Activated naive CD4-positive, alpha-beta T cell treated with anti-CD3 and anti-CD28 coated beads, Interleukin-2, amount 50 U/mL, for 24 hours (primary cell): Measurements from ENCODE around the gene STAT4.

Source experiments
- H3K27ac Mint-ChIP-seq: one replicate; pipeline ENCODE4 v1.8.0; 2021; ENCODE audit warnings: mild to moderate bottlenecking, mixed read lengths
- H3K27me3 Mint-ChIP-seq: one replicate; pipeline ENCODE4 v1.8.0; 2021; ENCODE audit warnings: mixed read lengths
- H3K36me3 Mint-ChIP-seq: one replicate; pipeline ENCODE4 v1.8.0; 2021; ENCODE audit warnings: mixed read lengths
- H3K4me1 Mint-ChIP-seq: one replicate; pipeline ENCODE4 v1.8.0; 2021; ENCODE audit warnings: mixed read lengths
- H3K4me3 Mint-ChIP-seq: one replicate; pipeline ENCODE4 v1.8.0; 2021; ENCODE audit warnings: mild to moderate bottlenecking, mixed read lengths
- H3K9me3 Mint-ChIP-seq: one replicate; pipeline ENCODE4 v1.8.0; 2021; ENCODE audit warnings: mixed read lengths

STAT4 gene

DNA sequence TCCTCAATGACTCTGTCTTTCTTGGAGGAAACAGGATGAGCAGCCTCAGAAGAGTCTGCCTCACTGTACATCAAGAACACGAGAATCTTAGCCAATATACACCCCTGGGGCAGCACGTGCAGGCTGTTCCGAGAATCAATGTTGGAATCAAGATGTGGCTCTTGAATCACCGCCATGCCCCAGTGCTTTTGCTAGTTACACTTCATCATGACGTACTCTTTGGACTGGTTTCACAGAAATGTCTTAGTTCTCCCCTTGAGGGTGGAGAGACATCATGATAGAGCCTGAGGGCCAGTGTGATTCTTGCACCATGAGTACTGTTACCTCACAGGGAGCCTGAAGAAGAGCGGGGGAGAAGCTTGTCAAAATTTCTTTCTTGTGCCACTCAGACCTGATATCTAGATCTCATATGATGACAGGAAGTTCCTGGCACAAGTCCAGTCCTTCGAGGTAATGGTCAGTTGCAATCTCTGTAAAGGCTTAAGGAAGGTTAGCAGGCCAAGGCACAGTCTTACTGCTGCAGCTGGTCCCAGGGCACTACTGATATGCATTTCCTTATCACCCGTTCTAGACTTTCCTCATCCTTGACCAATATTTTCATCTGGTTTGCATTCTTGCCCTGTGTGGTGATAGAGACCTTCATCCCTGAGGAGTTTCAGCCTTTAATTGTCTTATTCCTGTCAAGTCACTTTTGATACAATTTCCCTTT, 28.2 kb upstream of the STAT4 start:
- H3K9me3 Mint-ChIP-seq, result no peaks in the 10 kb centered on the region
- H3K4me3 Mint-ChIP-seq, result no peak overlapping the region
- H3K27ac Mint-ChIP-seq, result no peak overlapping the region
- no peaks in the 10 kb centered on the region for H3K36me3 Mint-ChIP-seq
- H3K27me3 Mint-ChIP-seq, result no peaks in the 10 kb centered on the region
- H3K4me1 Mint-ChIP-seq, result peaks cover 23% of the 10 kb centered on the region

DNA sequence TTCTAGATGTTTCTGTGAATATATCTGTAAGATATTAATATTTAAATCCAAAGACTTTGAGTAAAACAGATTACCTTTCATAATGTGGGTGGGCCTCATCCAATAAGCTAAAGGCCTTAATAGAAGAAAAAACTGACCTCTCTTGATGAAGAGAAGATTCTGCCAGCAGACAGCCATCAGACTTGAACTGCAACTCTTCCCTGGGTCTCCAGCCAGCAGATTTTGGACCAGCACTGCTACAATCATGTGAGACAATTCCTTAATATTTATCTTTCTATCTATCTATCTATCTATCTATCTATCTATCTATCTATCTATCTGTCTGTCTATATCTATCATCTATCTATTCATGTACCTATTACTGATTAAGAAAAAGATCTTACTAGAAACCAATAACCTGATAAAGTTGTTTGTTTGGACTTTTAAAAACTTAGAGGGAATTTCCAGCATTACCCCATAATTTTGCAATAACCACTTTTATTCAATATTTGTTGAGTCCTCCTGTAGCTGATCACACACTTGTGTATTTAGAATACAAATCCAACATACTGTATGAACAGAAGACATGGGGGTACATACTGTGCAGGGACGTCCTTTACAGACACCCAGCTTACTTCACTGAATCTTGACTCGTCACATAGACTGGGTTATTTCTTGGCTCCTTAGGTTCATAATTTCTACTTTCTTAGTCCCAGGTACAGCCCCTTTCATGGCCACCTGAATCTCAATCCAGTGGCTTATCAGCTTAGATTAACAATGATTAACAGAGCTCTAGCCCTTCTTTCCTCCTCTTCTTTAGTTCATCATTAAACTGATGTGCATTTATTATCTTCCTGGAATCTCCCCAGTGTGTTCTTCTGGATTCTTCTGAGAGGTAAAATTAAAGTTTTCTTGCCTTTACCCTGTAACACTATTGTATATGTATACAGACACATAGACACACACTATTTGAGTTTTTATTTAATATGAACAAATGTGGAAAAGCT, 27.2 kb upstream of the STAT4 start:
- H3K9me3 Mint-ChIP-seq, result no peaks in the 10 kb centered on the region
- H3K27me3 Mint-ChIP-seq, result no peaks in the 10 kb centered on the region
- H3K4me3 Mint-ChIP-seq, result no peak overlapping the region
- no peaks in the 10 kb centered on the region for H3K36me3 Mint-ChIP-seq
- H3K27ac Mint-ChIP-seq, result no peak overlapping the region
- peaks cover 28% of the 10 kb centered on the region for H3K4me1 Mint-ChIP-seq

DNA sequence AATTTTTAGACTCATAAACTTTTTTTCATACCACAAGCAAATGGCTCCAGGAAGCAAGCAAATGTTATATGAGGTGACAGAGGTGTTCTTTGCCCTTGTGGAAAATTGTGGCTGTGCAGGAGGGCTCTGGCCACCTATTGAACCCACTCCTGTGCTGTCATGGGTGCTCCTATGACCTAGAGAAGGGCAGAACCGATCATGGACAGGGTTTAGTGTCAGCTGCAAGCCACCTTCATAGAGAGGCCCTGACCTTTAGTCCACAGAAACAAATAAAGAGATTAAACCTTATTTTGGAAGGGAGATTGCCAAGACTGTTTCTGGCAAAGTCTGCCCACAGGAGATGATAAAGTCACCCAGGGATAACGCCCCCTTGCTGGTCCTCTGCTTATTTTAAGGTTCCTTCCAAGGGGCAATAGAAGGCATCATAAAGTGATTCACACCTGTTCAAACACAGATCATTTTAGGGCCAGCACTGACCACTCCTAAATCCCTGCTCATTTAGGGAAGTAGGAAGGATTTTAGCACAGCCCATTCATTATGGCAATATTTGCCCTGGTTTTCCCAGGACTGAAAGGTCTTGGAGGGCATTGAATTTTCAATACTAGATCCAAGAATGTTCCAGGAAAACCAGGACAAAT, 26.1 kb upstream of the STAT4 start:
- H3K4me1 Mint-ChIP-seq, result peaks cover 39% of the 10 kb centered on the region
- H3K27ac Mint-ChIP-seq, result no peak overlapping the region
- H3K4me3 Mint-ChIP-seq, result no peak overlapping the region
- H3K27me3 Mint-ChIP-seq, result no peaks in the 10 kb centered on the region
- H3K36me3 Mint-ChIP-seq, result no peaks in the 10 kb centered on the region
- no peaks in the 10 kb centered on the region for H3K9me3 Mint-ChIP-seq

DNA sequence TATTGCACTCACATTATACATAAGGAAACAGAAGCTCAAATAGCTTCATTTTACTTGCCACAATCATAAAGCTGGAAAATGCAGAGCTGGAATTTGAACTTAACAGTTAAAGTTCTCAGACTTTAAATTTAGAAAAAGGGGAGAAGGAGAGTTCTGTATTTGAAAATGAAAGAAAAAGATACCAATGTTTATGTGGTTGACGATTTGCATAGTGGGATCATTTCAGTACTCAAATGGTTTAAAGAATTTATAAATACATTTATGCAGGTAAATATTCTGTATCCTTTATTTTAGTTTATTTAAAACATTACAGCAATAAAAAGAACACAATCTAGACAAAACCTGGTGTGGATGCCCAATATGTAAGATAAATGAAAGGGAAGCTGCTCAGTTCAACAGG, 25.5 kb upstream of the STAT4 start:
- no peak overlapping the region for H3K4me3 Mint-ChIP-seq
- no peak overlapping the region for H3K27ac Mint-ChIP-seq
- H3K36me3 Mint-ChIP-seq, result no peaks in the 10 kb centered on the region
- no peaks in the 10 kb centered on the region for H3K27me3 Mint-ChIP-seq
- no peaks in the 10 kb centered on the region for H3K9me3 Mint-ChIP-seq
- H3K4me1 Mint-ChIP-seq, result peaks cover 45% of the 10 kb centered on the region

DNA sequence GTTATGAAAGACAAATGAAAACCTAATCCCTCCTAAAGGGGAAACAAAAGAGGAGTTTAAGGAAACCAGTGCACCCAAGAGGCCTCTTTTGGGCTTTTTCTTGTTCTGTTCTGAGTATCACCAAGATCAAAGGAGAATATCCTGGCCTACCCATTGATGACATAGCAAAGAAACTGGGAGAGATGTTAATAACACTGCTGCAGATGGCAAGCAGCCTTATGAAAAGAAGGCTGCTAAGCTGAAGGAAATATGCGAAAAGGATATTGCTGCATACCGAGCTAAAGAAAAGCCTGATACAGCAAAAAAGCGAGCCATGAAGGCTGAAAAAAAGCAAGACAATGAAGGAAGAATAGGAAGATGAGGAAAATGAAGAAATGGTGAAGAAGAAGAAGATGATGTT, 23.6 kb upstream of the STAT4 start:
- no peaks in the 10 kb centered on the region for H3K9me3 Mint-ChIP-seq
- no peak overlapping the region for H3K27ac Mint-ChIP-seq
- no peak overlapping the region for H3K4me3 Mint-ChIP-seq
- no peaks in the 10 kb centered on the region for H3K27me3 Mint-ChIP-seq
- peaks cover 61% of the 10 kb centered on the region for H3K4me1 Mint-ChIP-seq
- H3K36me3 Mint-ChIP-seq, result no peaks in the 10 kb centered on the region

DNA sequence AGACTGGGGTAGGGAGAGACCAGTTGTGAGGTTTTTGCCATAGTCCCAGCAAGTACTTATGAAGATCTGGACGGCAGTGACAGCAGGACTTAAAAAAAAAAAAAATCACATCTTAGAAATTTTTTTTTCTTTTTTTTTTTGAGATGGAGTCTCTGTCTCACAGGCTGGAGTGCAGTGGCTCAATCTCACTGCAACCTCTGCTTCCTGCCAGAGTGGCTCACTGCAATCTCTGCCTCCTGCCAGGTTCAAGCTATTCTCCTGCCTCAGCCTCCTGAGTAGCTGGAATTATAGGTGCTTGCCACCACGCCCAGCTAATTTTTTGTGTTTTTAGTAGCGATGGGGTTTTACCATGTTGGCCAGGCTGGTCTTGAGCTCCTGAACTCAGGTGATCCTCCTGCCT, 22.4 kb upstream of the STAT4 start:
- Mint-ChIP-seq H3K27ac (no peak overlapping the region), H3K4me1 (peaks cover 67% of the 10 kb centered on the region), H3K9me3 (no peaks in the 10 kb centered on the region), H3K4me3 (no peak overlapping the region), H3K36me3 (no peaks in the 10 kb centered on the region), H3K27me3 (no peaks in the 10 kb centered on the region)

DNA sequence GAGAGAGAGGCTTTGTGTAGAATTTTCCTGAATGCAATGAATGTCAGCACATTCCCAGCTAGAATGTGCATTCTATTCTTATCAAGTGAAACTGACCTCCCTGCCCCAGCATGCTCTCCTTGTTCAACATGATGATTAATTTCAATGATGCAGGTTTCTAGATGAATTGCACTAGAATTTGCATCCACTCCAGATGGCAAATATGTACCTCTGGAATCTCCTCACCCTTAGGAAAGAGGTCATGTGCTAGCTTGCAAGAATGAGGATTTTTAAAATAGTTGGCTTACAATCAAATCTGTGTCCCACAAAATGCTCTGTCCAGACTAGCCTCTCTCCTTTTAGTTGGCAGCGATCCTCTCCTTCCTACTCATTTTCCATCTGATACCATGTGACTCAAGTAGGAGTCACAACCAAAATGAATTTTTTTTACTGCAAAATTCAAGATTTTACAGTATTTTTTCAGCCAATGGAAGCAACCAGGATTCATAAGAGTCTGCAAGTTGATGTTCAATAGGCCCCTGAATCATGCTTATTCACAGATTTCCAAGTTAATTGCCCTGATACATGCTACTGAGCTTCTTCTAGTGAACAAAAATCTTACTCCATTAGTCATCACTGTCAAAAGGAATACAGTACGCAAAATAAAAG, 21.0 kb upstream of the STAT4 start:
- Mint-ChIP-seq H3K9me3 (no peaks in the 10 kb centered on the region), H3K27ac (peak overlapping the region; percentile 93), H3K4me1 (peaks cover 76% of the 10 kb centered on the region)

DNA sequence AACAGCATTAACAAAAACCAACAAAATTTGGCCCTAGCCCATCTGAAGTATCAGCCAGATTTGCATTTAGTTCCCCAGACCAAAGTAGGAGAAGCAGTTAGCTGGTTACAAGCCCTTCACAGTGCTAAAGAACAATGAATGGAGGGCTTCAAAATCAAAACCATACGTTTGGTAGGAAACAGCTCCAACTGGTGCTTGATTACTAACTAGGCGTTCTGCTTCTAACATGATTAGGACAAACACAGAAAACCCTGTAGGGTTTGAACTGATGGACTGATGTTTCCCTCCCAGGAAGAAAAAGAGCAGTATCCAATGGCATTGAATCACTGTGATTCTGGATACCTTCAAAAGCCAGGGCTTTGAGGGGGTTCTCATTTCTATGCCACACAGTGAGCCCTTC, 20.5 kb upstream of the STAT4 start:
- Mint-ChIP-seq H3K9me3 (no peaks in the 10 kb centered on the region), H3K4me3 (peak overlapping the region; percentile 37), H3K27ac (peak overlapping the region; percentile 96), H3K4me1 (peaks cover 70% of the 10 kb centered on the region), H3K36me3 (no peaks in the 10 kb centered on the region), H3K27me3 (no peaks in the 10 kb centered on the region)

More for the DNA sequence above, 21.0 kb upstream of the STAT4 start:
- Mint-ChIP-seq H3K36me3 (no peaks in the 10 kb centered on the region), H3K4me3 (peak overlapping the region; percentile 43), H3K27me3 (no peaks in the 10 kb centered on the region)

DNA sequence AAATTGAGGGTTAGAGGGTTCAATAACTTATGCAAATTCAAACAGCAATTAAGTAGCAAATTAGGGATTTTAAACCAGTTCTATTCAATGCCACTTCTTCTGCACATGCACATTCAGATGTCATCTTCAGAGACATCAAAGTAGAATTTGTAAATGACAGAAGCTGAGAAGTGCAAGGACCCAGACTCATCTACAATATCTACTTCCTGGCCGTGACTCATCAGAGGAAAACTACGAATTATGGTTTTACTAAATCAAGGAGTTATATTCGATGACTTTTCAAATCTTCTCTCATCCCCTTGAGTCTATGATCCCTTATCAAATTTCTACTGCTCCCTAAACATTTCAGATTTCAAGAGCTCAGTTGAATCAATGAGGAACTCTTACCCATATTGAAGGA, 20.0 kb upstream of the STAT4 start:
- Mint-ChIP-seq H3K27ac (peak overlapping the region; percentile 96), H3K4me1 (peaks cover 65% of the 10 kb centered on the region), H3K27me3 (no peaks in the 10 kb centered on the region), H3K36me3 (no peaks in the 10 kb centered on the region), H3K4me3 (peak overlapping the region; percentile 37), H3K9me3 (no peaks in the 10 kb centered on the region)

DNA sequence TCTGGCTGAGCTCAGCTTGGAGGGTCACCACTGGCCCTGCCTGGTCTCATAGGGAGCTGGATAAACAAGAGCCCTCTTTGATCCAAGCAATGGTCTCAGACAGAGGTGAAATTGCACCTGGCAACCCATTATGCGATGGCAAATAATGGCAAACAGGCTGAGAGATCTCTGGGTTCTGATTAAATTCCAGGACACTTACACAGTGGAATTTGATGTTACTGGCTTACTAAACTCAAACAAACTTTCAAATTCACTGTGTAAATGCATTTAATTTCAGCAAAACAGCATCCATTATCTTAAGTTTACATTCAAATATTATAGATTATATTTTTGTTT, 19.5 kb upstream of the STAT4 start:
- Mint-ChIP-seq H3K36me3 (no peaks in the 10 kb centered on the region), H3K27ac (no peak overlapping the region), H3K27me3 (no peaks in the 10 kb centered on the region), H3K4me1 (peaks cover 63% of the 10 kb centered on the region), H3K9me3 (no peaks in the 10 kb centered on the region), H3K4me3 (no peak overlapping the region)

DNA sequence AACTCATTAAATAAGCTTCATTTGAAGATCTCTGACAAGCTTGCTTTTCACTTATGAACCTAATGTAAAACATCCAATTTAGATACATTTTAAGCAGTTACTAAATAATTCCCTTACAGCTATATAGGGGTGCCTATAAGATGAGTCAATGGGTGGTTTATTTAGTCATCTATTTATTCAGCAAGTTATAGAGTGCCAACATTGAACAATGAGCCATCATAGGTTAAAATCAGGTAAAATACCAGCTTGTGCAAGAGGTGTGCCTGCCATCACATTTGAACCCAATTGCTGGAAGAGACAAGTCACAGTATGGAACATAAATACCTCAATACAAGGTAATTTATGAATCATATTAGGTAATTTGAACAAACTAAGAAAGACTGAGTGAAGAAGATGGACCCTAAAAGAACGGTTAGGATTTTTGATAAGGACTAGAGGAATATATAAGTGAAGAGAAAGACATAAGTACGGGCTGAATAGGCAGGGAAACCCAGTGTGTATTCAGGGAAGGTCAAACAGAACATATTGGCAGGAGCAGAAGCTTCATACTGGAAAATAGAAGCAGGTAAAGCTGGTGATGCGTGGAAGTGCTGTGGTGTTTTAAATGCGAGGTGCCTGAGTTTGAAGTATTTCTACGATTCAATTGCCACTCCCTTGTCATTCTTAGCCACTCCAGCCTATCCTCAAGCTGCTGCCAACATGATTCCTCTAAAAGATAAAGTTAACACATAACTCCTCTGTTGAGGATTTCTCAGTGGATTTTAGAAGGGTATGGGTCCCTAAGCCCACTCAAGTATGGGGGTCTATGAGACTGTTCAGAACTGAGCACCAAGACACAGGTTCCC, 18.9 kb upstream of the STAT4 start:
- peak overlapping the region; percentile 34 for H3K4me3 Mint-ChIP-seq
- H3K36me3 Mint-ChIP-seq, result no peaks in the 10 kb centered on the region
- H3K4me1 Mint-ChIP-seq, result peaks cover 67% of the 10 kb centered on the region

DNA sequence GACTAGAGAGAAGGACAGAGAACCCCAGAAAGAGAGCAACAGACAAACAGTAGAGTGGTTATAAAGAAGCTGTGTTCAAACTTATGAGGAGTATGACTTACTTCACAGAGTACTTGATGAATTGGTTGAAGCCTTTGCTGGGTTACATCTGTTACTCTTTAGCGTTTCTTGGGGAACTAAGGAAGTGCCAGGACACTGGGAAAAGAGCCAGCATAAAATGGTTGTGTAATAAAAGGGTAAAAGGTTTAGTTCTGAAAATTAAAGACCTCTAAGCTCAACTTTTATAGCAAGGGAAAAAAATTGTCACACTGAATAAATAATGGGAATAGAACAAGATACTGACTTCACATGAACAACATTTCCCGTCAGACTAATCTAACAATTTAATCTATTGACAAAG, 17.0 kb upstream of the STAT4 start:
- H3K4me3 Mint-ChIP-seq, result no peak overlapping the region
- H3K4me1 Mint-ChIP-seq, result peaks cover 53% of the 10 kb centered on the region
- H3K9me3 Mint-ChIP-seq, result no peaks in the 10 kb centered on the region
- no peaks in the 10 kb centered on the region for H3K27me3 Mint-ChIP-seq
- H3K27ac Mint-ChIP-seq, result peak overlapping the region; percentile 84
- no peaks in the 10 kb centered on the region for H3K36me3 Mint-ChIP-seq

More for the DNA sequence above, 18.9 kb upstream of the STAT4 start:
- Mint-ChIP-seq H3K27ac (peak overlapping the region; percentile 71), H3K27me3 (no peaks in the 10 kb centered on the region), H3K9me3 (no peaks in the 10 kb centered on the region)

DNA sequence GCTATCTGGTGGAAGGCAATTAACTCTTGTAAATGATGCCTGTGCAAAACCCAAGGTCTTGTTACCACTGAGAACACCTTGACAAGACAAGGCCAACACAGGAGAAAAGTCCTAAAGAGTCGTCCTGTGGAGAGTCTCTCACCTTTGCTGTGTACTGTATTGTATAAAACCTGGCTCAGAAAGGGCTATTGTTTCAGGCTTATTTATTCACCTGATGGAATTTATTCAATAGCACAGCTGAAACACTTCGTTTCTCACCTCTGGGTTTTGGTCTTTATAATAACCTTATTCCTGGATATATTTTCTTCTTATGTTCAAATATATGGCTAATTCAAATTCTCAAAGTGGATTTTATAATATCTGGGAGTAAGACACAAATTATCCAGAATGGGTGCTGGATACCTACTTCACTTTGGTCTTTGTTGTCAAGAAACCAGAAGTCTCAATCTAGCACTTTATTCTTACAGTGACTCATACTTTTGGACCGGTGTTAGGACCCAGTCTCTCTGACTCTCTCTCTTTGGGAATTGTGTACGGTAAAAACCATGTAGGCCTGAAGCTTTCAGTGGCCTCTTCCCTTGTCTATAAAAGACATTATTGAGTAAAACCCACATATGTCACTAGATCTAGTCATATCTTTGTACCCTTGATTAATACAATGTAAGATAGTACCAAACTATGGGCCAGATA, 16.1 kb upstream of the STAT4 start:
- Mint-ChIP-seq H3K4me3 (no peak overlapping the region), H3K36me3 (no peaks in the 10 kb centered on the region), H3K4me1 (peaks cover 44% of the 10 kb centered on the region), H3K27ac (no peak overlapping the region), H3K27me3 (no peaks in the 10 kb centered on the region), H3K9me3 (no peaks in the 10 kb centered on the region)

DNA sequence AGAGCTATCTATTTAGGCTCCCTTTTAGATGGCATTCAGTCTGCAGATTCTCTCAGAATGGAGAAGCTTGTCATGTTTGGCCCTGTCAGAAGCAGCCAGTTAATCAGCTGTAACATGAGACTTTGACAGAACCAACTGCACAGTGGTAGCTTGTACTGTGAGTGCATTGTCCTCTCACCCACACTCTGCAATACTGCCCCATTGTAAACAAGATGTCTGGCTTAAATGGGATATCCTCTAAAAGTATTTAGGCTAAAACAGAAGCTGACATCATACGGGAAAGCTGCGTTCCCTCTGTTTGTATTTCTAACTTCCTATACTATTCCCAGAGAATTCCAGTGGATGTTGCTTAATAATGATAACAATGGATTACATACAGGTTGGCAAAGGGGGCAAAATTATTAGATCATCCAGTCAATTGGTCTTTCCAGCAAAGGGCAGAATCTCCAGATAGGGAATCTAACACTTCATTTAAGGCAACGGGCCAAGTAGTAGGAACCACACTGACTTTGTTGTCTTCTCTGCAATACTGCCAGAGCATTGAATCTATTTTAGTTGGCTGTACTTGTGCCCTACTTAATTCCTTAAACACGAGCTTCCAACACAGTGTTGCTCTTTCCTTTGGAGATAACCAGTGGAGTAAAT, 15.4 kb upstream of the STAT4 start:
- Mint-ChIP-seq H3K4me1 (peaks cover 37% of the 10 kb centered on the region), H3K27me3 (no peaks in the 10 kb centered on the region), H3K9me3 (no peaks in the 10 kb centered on the region), H3K36me3 (no peaks in the 10 kb centered on the region), H3K27ac (no peak overlapping the region), H3K4me3 (no peak overlapping the region)
